C4-2B (cell line): ENCODE results near the gene OTX2.

Experiments used
- ZFX ChIP-seq: fragments of 450-650 bp; IDR thresholded peaks from 2 replicates; pipeline ENCODE4 v1.6.1; 2017
- TF ChIP-seq, protein P1 (sequence below): fragments of 450-650 bp; conservative IDR thresholded peaks from 2 replicates; pipeline ENCODE4 v1.5.1; 2017; ENCODE audit warnings: mild to moderate bottlenecking

DNA sequence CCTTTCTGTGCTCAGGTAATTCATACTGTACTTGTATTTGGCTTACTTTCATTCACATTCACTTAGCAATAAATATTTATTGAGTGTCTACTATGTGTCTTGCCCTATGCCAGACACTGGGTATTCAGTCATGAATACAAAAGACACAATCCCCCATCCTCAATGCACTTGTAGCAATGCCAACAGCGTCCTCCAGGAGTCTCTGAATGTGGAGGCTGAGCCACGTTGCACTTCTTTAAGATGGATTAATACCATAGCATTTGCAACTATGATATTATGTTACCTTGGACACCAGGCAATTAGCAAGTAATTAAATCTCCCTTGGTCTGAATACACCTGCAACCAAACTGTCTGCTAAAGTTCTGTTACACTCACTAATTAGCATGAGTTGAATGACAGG lies 58.8 kb downstream of the OTX2 start:
- TF ChIP-seq, protein P1, sequence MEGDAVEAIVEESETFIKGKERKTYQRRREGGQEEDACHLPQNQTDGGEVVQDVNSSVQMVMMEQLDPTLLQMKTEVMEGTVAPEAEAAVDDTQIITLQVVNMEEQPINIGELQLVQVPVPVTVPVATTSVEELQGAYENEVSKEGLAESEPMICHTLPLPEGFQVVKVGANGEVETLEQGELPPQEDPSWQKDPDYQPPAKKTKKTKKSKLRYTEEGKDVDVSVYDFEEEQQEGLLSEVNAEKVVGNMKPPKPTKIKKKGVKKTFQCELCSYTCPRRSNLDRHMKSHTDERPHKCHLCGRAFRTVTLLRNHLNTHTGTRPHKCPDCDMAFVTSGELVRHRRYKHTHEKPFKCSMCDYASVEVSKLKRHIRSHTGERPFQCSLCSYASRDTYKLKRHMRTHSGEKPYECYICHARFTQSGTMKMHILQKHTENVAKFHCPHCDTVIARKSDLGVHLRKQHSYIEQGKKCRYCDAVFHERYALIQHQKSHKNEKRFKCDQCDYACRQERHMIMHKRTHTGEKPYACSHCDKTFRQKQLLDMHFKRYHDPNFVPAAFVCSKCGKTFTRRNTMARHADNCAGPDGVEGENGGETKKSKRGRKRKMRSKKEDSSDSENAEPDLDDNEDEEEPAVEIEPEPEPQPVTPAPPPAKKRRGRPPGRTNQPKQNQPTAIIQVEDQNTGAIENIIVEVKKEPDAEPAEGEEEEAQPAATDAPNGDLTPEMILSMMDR = peak; percentile 11; the same call in 1 of the 2 replicates
- TF ChIP-seq ZFX = no peak
